ENCODE data around the gene GAN.

GRCh38 chr16:81394416-81394815 lies 79.7 kb downstream of the GAN start:
- no peak for TF ChIP-seq CTCF (IDR thresholded peaks at IDR 0.05 in 4 of 5, conservative IDR thresholded peaks at IDR 0.05 in 1 of 5)
- TF ChIP-seq POLR2A (IDR thresholded peaks at IDR 0.05) = no peak
